Measurements from ENCODE around the gene THSD7B.

DNA sequence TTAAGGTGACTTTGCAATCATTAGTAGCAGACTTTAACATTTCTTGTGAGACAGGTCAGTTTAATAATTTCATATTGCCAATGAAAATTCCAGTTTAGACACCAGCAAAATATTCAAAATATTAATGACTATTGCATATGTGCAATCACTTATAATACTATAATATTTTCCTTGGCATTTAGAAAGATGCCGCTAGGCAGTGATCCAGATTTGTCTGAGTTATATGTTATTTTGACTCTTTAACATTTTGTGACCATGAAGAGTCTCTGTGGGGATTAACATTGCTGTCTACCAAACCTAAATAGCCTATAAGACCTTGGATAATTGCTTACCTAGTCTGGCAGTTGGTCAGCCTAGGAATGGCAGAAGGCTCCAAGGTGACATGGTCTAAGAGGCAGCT is 389.6 kb downstream of the THSD7B start:
- no peak for TF ChIP-seq GATA2 (IDR thresholded peaks at IDR 0.05; ENCODE audit: low read depth, low read length)
- no peak for TF ChIP-seq GATA3 (IDR thresholded peaks at IDR 0.05; ENCODE audit: low read depth, low read length)
